GM23338 (cell line): ENCODE measurements around the gene NRK. TPM values are rescaled to one million over a fixed set of nuclear protein-coding genes. Genes with fewer than 3 reads are reported as not detected.

ENCODE experiments used
- ATAC-seq: fragments of 200-7000 bp; cut with Tn5 transposase; 3 replicates; pipeline ENCODE4 v1.9.1; 2020
- DNase-seq: peaks from one replicate; pipeline ENCODE4 v3.0.0-alpha.2; 2015; ENCODE audit warnings: low spot score
- H2AFZ ChIP-seq: fragments of 200-600 bp; sonication (generic); 2 replicates; pipeline ENCODE4 v1.8.0; 2016; ENCODE audit warnings: antibody characterized with exemption, mild to moderate bottlenecking, moderate library complexity
- H3F3A ChIP-seq: fragments of 200-600 bp; sonication (generic); replicated peaks from 2 replicates; pipeline ENCODE4 v1.8.0; 2017; ENCODE audit warnings: antibody characterized with exemption, mixed run types, low read depth
- H3K27ac ChIP-seq: fragments of 200-600 bp; sonication (generic); 2 replicates; pipeline ENCODE4 v1.6.1; 2016; ENCODE audit warnings: low read depth
- H3K27me3 ChIP-seq: fragments of 200-600 bp; sonication (generic); 2 replicates; pipeline ENCODE4 v1.8.0; 2016; ENCODE audit warnings: mild to moderate bottlenecking, mixed run types, moderate library complexity; ENCODE audit not compliant: insufficient read depth
- H3K36me3 ChIP-seq: fragments of 200-600 bp; sonication (generic); 2 replicates; pipeline ENCODE4 v1.8.0; 2016; ENCODE audit warnings: mild to moderate bottlenecking; ENCODE audit not compliant: insufficient read depth
- H3K4me1 ChIP-seq: fragments of 200-600 bp; sonication (generic); 2 replicates; pipeline ENCODE4 v1.8.0; 2016; ENCODE audit warnings: mild to moderate bottlenecking, moderate library complexity; ENCODE audit not compliant: insufficient read depth
- H3K4me2 ChIP-seq: fragments of 200-600 bp; sonication (generic); 2 replicates; pipeline ENCODE4 v1.7.1; 2017; ENCODE audit warnings: mixed run types
- H3K4me3 ChIP-seq: fragments of 200-600 bp; sonication (generic); 2 replicates; pipeline ENCODE4 v1.6.1; 2016; ENCODE audit warnings: mixed run types
- H3K79me2 ChIP-seq: fragments of 200-600 bp; sonication (generic); replicated peaks from 2 replicates; pipeline ENCODE4 v1.8.0; 2017; ENCODE audit warnings: mild to moderate bottlenecking; ENCODE audit not compliant: insufficient read depth
- H3K9me2 ChIP-seq: fragments of 200-600 bp; sonication (generic); 2 replicates; pipeline ENCODE4 v1.8.0; 2017; ENCODE audit not compliant: insufficient read depth
- H4K20me1 ChIP-seq: fragments of 200-600 bp; sonication (generic); replicated peaks from 2 replicates; pipeline ENCODE4 v1.8.0; 2017; ENCODE audit warnings: mild to moderate bottlenecking; ENCODE audit not compliant: insufficient read depth
- H3K27ac Mint-ChIP-seq: 2 replicates; pipeline ENCODE4 v1.8.0; 2020; ENCODE audit warnings: inconsistent platforms, mild to moderate bottlenecking, moderate library complexity, mixed read lengths
- H3K27me3 Mint-ChIP-seq: 3 replicates; pipeline ENCODE4 v1.8.0; 2022; ENCODE audit warnings: low read depth, mild to moderate bottlenecking, moderate library complexity, mixed read lengths, inconsistent platforms; ENCODE audit not compliant: insufficient read depth, poor library complexity
- H3K36me3 Mint-ChIP-seq: 3 replicates; pipeline ENCODE4 v1.8.0; 2021; ENCODE audit warnings: low read depth, mild to moderate bottlenecking, inconsistent platforms, moderate library complexity, mixed read lengths
- H3K4me1 Mint-ChIP-seq: 3 replicates; pipeline ENCODE4 v1.8.0; 2020; ENCODE audit warnings: mild to moderate bottlenecking, inconsistent platforms, mixed read lengths
- H3K4me3 Mint-ChIP-seq: 3 replicates; pipeline ENCODE4 v1.8.0; 2021; ENCODE audit warnings: moderate library complexity, mild to moderate bottlenecking, inconsistent platforms, mixed read lengths
- H3K9me3 Mint-ChIP-seq: 3 replicates; pipeline ENCODE4 v1.8.0; 2020; ENCODE audit warnings: moderate library complexity, mild to moderate bottlenecking, inconsistent platforms, mixed read lengths
- CREB1 ChIP-seq: fragments of 250-450 bp; sonication (Bioruptor Pico); IDR thresholded peaks from 2 replicates; pipeline ENCODE4 v1.5.0; 2020; ENCODE audit warnings: low read depth, mild to moderate bottlenecking, moderate library complexity
- ETS1 ChIP-seq: IDR thresholded peaks from 2 replicates; pipeline ENCODE4 v1.6.1; 2016; ENCODE audit warnings: antibody characterized with exemption
- EZH2 ChIP-seq: fragments of 200-600 bp; sonication (generic); IDR thresholded peaks from one replicate; pipeline ENCODE4 v1.8.0; 2017; ENCODE audit warnings: antibody characterized with exemption, mild to moderate bottlenecking, low read depth; ENCODE audit not compliant: unreplicated experiment
- EZH2phosphoT487 ChIP-seq: fragments of 200-600 bp; sonication (generic); IDR thresholded peaks from one replicate; pipeline ENCODE4 v1.8.1; 2018; ENCODE audit warnings: antibody characterized with exemption; ENCODE audit not compliant: unreplicated experiment
- JUNB ChIP-seq: IDR thresholded peaks from one replicate; pipeline ENCODE4 v1.6.1; 2016; ENCODE audit warnings: antibody characterized with exemption; ENCODE audit not compliant: unreplicated experiment
- NANOG ChIP-seq: IDR thresholded peaks from 2 replicates; pipeline ENCODE4 v1.6.1; 2016; ENCODE audit warnings: antibody characterized with exemption, borderline replicate concordance
- STAT1 ChIP-seq: IDR thresholded peaks from one replicate; pipeline ENCODE4 v1.6.1; 2016; ENCODE audit warnings: antibody characterized with exemption; ENCODE audit not compliant: unreplicated experiment
- ZNF114 ChIP-seq: fragments of 250-450 bp; sonication (Bioruptor Pico); IDR thresholded peaks from 2 replicates; pipeline ENCODE4 v1.5.0; 2020; ENCODE audit warnings: mild to moderate bottlenecking, moderate library complexity
- ZNF331 ChIP-seq: fragments of 250-450 bp; sonication (Bioruptor Pico); IDR thresholded peaks from 2 replicates; pipeline ENCODE4 v1.5.0; 2020; ENCODE audit warnings: low read depth, mild to moderate bottlenecking, moderate library complexity
- polyA plus RNA-seq: library from polyadenylated mRNA; unstranded; fragments of >200 nt; fragmentation: Nextera tagmentation; extraction: Ambion mirVana; gene quantifications from 2 replicates; pipeline ENCODE4 v1.2.1, GENCODE V29; 2016
- total RNA-seq: library from RNA; depleted of rRNA; stranded (reverse); fragments of >200 nt; shearing (Covaris generic); gene quantifications from 2 replicates; pipeline ENCODE4 v1.2.3, GENCODE V29; 2014
- TF ChIP-seq, protein P1 (sequence below): fragments of 250-450 bp; sonication (Bioruptor Pico); IDR thresholded peaks from 2 replicates; pipeline ENCODE4 v1.5.0; 2020; ENCODE audit warnings: mild to moderate bottlenecking, moderate library complexity
- TF ChIP-seq, protein P2 (sequence below): IDR thresholded peaks from one replicate; pipeline ENCODE4 v1.6.1; 2018; ENCODE audit warnings: antibody characterized with exemption; ENCODE audit not compliant: unreplicated experiment

Gene NRK
- total and polyA plus RNA-seq, 2 experiments from 2014 or later = 6.4 to 16.2 TPM

- DNase-seq (no peak), ATAC-seq (no peak)
- Mint-ChIP-seq H3K27ac (no peak overlapping the region), H3K4me3 (no peak overlapping the region), H3K4me1 (no peaks in the 10 kb centered on the region), H3K9me3 (no peaks in the 10 kb centered on the region; the same call in 2 of the 3 replicates), H3K36me3 (no peaks in the 10 kb centered on the region), H3K27me3 (no peaks in the 10 kb centered on the region)
- Histone ChIP-seq H3K79me2 (no peaks in the 10 kb centered on the region), H3F3A (no peaks in the 10 kb centered on the region), H3K4me1 (no peaks in the 10 kb centered on the region), H4K20me1 (no peaks in the 10 kb centered on the region), H3K4me2 (no peak overlapping the region), H3K4me3 (no peak overlapping the region), H3K9me2 (no peaks in the 10 kb centered on the region), H3K27ac (no peak overlapping the region), H2AFZ (no peak overlapping the region), H3K27me3 (no peaks in the 10 kb centered on the region), H3K36me3 (no peaks in the 10 kb centered on the region)
- TF ChIP-seq, protein P1, sequence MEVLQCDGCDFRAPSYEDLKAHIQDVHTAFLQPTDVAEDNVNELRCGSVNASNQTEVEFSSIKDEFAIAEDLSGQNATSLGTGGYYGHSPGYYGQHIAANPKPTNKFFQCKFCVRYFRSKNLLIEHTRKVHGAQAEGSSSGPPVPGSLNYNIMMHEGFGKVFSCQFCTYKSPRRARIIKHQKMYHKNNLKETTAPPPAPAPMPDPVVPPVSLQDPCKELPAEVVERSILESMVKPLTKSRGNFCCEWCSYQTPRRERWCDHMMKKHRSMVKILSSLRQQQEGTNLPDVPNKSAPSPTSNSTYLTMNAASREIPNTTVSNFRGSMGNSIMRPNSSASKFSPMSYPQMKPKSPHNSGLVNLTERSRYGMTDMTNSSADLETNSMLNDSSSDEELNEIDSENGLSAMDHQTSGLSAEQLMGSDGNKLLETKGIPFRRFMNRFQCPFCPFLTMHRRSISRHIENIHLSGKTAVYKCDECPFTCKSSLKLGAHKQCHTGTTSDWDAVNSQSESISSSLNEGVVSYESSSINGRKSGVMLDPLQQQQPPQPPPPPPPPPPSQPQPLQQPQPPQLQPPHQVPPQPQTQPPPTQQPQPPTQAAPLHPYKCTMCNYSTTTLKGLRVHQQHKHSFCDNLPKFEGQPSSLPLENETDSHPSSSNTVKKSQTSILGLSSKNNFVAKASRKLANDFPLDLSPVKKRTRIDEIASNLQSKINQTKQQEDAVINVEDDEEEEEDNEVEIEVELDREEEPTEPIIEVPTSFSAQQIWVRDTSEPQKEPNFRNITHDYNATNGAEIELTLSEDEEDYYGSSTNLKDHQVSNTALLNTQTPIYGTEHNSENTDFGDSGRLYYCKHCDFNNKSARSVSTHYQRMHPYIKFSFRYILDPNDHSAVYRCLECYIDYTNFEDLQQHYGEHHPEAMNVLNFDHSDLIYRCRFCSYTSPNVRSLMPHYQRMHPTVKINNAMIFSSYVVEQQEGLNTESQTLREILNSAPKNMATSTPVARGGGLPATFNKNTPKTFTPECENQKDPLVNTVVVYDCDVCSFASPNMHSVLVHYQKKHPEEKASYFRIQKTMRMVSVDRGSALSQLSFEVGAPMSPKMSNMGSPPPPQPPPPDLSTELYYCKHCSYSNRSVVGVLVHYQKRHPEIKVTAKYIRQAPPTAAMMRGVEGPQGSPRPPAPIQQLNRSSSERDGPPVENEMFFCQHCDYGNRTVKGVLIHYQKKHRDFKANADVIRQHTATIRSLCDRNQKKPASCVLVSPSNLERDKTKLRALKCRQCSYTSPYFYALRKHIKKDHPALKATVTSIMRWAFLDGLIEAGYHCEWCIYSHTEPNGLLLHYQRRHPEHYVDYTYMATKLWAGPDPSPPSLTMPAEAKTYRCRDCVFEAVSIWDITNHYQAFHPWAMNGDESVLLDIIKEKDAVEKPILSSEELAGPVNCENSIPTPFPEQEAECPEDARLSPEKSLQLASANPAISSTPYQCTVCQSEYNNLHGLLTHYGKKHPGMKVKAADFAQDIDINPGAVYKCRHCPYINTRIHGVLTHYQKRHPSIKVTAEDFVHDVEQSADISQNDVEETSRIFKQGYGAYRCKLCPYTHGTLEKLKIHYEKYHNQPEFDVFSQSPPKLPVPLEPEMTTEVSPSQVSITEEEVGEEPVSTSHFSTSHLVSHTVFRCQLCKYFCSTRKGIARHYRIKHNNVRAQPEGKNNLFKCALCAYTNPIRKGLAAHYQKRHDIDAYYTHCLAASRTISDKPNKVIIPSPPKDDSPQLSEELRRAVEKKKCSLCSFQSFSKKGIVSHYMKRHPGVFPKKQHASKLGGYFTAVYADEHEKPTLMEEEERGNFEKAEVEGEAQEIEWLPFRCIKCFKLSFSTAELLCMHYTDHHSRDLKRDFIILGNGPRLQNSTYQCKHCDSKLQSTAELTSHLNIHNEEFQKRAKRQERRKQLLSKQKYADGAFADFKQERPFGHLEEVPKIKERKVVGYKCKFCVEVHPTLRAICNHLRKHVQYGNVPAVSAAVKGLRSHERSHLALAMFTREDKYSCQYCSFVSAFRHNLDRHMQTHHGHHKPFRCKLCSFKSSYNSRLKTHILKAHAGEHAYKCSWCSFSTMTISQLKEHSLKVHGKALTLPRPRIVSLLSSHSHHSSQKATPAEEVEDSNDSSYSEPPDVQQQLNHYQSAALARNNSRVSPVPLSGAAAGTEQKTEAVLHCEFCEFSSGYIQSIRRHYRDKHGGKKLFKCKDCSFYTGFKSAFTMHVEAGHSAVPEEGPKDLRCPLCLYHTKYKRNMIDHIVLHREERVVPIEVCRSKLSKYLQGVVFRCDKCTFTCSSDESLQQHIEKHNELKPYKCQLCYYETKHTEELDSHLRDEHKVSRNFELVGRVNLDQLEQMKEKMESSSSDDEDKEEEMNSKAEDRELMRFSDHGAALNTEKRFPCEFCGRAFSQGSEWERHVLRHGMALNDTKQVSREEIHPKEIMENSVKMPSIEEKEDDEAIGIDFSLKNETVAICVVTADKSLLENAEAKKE (CRISPR knock-in tag) = no peak
- TF ChIP-seq NANOG (no peak), ZNF114 (no peak), ZNF331 (CRISPR knock-in tag) (no peak), STAT1 (no peak), JUNB (no peak), EZH2 (no peak), ETS1 (no peak), CREB1 (CRISPR knock-in tag) (no peak), EZH2phosphoT487 (no peak)
- TF ChIP-seq, protein P2, sequence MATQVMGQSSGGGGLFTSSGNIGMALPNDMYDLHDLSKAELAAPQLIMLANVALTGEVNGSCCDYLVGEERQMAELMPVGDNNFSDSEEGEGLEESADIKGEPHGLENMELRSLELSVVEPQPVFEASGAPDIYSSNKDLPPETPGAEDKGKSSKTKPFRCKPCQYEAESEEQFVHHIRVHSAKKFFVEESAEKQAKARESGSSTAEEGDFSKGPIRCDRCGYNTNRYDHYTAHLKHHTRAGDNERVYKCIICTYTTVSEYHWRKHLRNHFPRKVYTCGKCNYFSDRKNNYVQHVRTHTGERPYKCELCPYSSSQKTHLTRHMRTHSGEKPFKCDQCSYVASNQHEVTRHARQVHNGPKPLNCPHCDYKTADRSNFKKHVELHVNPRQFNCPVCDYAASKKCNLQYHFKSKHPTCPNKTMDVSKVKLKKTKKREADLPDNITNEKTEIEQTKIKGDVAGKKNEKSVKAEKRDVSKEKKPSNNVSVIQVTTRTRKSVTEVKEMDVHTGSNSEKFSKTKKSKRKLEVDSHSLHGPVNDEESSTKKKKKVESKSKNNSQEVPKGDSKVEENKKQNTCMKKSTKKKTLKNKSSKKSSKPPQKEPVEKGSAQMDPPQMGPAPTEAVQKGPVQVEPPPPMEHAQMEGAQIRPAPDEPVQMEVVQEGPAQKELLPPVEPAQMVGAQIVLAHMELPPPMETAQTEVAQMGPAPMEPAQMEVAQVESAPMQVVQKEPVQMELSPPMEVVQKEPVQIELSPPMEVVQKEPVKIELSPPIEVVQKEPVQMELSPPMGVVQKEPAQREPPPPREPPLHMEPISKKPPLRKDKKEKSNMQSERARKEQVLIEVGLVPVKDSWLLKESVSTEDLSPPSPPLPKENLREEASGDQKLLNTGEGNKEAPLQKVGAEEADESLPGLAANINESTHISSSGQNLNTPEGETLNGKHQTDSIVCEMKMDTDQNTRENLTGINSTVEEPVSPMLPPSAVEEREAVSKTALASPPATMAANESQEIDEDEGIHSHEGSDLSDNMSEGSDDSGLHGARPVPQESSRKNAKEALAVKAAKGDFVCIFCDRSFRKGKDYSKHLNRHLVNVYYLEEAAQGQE = no peak
These were observed 52.5 kb downstream of the NRK start for GRCh38 chrX:105874790-105875189.
